OCI-LY3 (cell line): ENCODE data around the gene CHST11.

Experiments
- H2AFZ ChIP-seq: fragments of 200-600, 300-600 bp; shearing (Covaris generic); 2 replicates; pipeline ENCODE4 v1.6.0; 2014; ENCODE audit warnings: antibody characterized with exemption, low read depth, low read length
- H3K27ac ChIP-seq: fragments of 200-600, 300-600 bp; sonication (generic); 2 replicates; pipeline ENCODE4 v1.5.1; 2014; ENCODE audit warnings: mild to moderate bottlenecking, low read length, moderate library complexity, mixed read lengths
- H3K27me3 ChIP-seq: fragments of 200-600, 300-600 bp; sonication (generic); 2 replicates; pipeline ENCODE4 v1.6.1; 2014; ENCODE audit warnings: low read depth, low read length, mixed read lengths
- H3K36me3 ChIP-seq: fragments of 200-600, 300-600 bp; sonication (generic); replicated peaks from 2 replicates; pipeline ENCODE3; 2014; ENCODE audit warnings: low read depth, low read length, mixed read lengths
- H3K4me1 ChIP-seq: fragments of 300-600, 200-600 bp; sonication (generic); 2 replicates; pipeline ENCODE4 v1.6.1; 2014; ENCODE audit warnings: low read length, mixed read lengths
- H3K4me2 ChIP-seq: fragments of 200-600, 300-600 bp; sonication (generic); 2 replicates; pipeline ENCODE4 v1.6.1; 2014; ENCODE audit warnings: low read length, mixed read lengths
- H3K4me3 ChIP-seq: fragments of 300-600, 200-600 bp; sonication (generic); 2 replicates; pipeline ENCODE4 v1.5.1; 2014; ENCODE audit warnings: antibody characterized with exemption, mild to moderate bottlenecking, low read length, moderate library complexity
- H3K79me2 ChIP-seq: fragments of 300-600, 200-600 bp; shearing (Covaris generic); 2 replicates; pipeline ENCODE4 v1.6.1; 2014; ENCODE audit warnings: mild to moderate bottlenecking, low read length, mixed read lengths
- H3K9ac ChIP-seq: fragments of 300-600, 200-600 bp; shearing (Covaris generic); 2 replicates; pipeline ENCODE4 v1.6.0; 2014; ENCODE audit warnings: mild to moderate bottlenecking, low read length, moderate library complexity
- H3K9me3 ChIP-seq: fragments of 200-600, 300-600 bp; shearing (Covaris generic); 2 replicates; pipeline ENCODE4 v1.6.1; 2014; ENCODE audit warnings: low read length, mixed read lengths; ENCODE audit not compliant: insufficient read depth
- H4K20me1 ChIP-seq: fragments of 200-600, 300-600 bp; sonication (generic); 2 replicates; pipeline ENCODE4 v1.6.1; 2016; ENCODE audit warnings: low read length, mixed read lengths; ENCODE audit not compliant: insufficient read depth
- CTCF ChIP-seq: fragments of 200-600, 300-600 bp; sonication (generic); IDR thresholded peaks from 2 replicates; pipeline ENCODE4 v1.5.1; 2014; ENCODE audit warnings: antibody characterized with exemption, low read length, low read depth
- EZH2phosphoT487 ChIP-seq: fragments of 200-600 bp; shearing (Covaris generic); IDR thresholded peaks from 2 replicates; pipeline ENCODE4 v1.6.1; 2018; ENCODE audit warnings: antibody characterized with exemption, mixed run types, low read depth

The CHST11 gene

GRCh38 chr12:104419717-104420116 is 37.0 kb upstream of the CHST11 start:
- Histone ChIP-seq H4K20me1 (no peaks in the 10 kb centered on the region), H3K4me1 (no peaks in the 10 kb centered on the region), H3K79me2 (no peaks in the 10 kb centered on the region), H3K9ac (no peak overlapping the region), H3K9me3 (no peaks in the 10 kb centered on the region), H3K4me2 (no peak overlapping the region), H3K27ac (no peak overlapping the region), H3K27me3 (peaks cover 12% of the 10 kb centered on the region), H3K36me3 (no peaks in the 10 kb centered on the region), H2AFZ (no peak overlapping the region), H3K4me3 (no peak overlapping the region)
- TF ChIP-seq EZH2phosphoT487 (no peak), CTCF (no peak)

- no peak overlapping the region for H3K4me3 ChIP-seq
- no peak overlapping the region for H3K27ac ChIP-seq
- peaks cover 5% of the 10 kb centered on the region; the same call in 1 of the 2 replicates for H3K27me3 ChIP-seq
- no peak overlapping the region for H3K9ac ChIP-seq
- H3K9me3 ChIP-seq, result no peaks in the 10 kb centered on the region
- no peaks in the 10 kb centered on the region for H3K79me2 ChIP-seq
- no peaks in the 10 kb centered on the region for H4K20me1 ChIP-seq
- H2AFZ ChIP-seq, result no peak overlapping the region
- no peaks in the 10 kb centered on the region for H3K36me3 ChIP-seq
- H3K4me1 ChIP-seq, result no peaks in the 10 kb centered on the region
- no peak overlapping the region for H3K4me2 ChIP-seq
- no peak for TF ChIP-seq CTCF
- no peak for TF ChIP-seq EZH2phosphoT487
Measured at GRCh38 chr12:104420868-104421267, 35.9 kb upstream of the CHST11 start.

- Histone ChIP-seq H3K9me3 (no peaks in the 10 kb centered on the region), H3K4me3 (no peak overlapping the region), H4K20me1 (no peaks in the 10 kb centered on the region), H3K79me2 (no peaks in the 10 kb centered on the region), H3K4me1 (no peaks in the 10 kb centered on the region), H3K36me3 (no peaks in the 10 kb centered on the region), H3K9ac (no peak overlapping the region), H2AFZ (no peak overlapping the region), H3K4me2 (no peak overlapping the region), H3K27ac (no peak overlapping the region), H3K27me3 (peaks cover 5% of the 10 kb centered on the region; the same call in 1 of the 2 replicates)
- TF ChIP-seq CTCF (no peak), EZH2phosphoT487 (no peak)
Measured at GRCh38 chr12:104421343-104421742, 35.4 kb upstream of the CHST11 start.

GRCh38 chr12:104422441-104422840 is 34.3 kb upstream of the CHST11 start:
- H4K20me1 ChIP-seq, result no peaks in the 10 kb centered on the region
- H3K4me1 ChIP-seq, result no peaks in the 10 kb centered on the region
- TF ChIP-seq EZH2phosphoT487, result no peak
- no peak for TF ChIP-seq CTCF
- no peak overlapping the region for H3K27ac ChIP-seq
- no peaks in the 10 kb centered on the region for H3K79me2 ChIP-seq
- H3K9ac ChIP-seq, result no peak overlapping the region
- H3K36me3 ChIP-seq, result no peaks in the 10 kb centered on the region
- no peaks in the 10 kb centered on the region for H3K9me3 ChIP-seq
- H3K27me3 ChIP-seq, result no peaks in the 10 kb centered on the region
- no peak overlapping the region for H3K4me2 ChIP-seq
- no peak overlapping the region for H3K4me3 ChIP-seq
- H2AFZ ChIP-seq, result no peak overlapping the region
